H9 (cell line): ENCODE data around the gene SLC22A31. TPM values are rescaled to one million over a fixed set of nuclear protein-coding genes. Genes with fewer than 3 reads are reported as not detected.

Experiments
- DNase-seq: peaks from one replicate; pipeline ENCODE4 v3.0.0-alpha.2; 2017
- H2AFZ ChIP-seq: one replicate; pipeline ENCODE4 v1.6.1; 2013; ENCODE audit warnings: mild to moderate bottlenecking, low read length, control low read depth, moderate library complexity
- H2AK5ac ChIP-seq: 2 replicates; pipeline ENCODE4 v1.6.1; 2013; ENCODE audit warnings: low read length, control low read depth, mixed read lengths; ENCODE audit not compliant: insufficient read length
- H2BK120ac ChIP-seq: one replicate; pipeline ENCODE4 v1.6.1; 2013; ENCODE audit warnings: low read depth, mild to moderate bottlenecking, low read length, control low read depth, inconsistent platforms; ENCODE audit not compliant: poor library complexity, severe bottlenecking
- H2BK12ac ChIP-seq: 2 replicates; pipeline ENCODE4 v1.6.1; 2013; ENCODE audit warnings: low read length, control low read depth, mixed read lengths, low read depth; ENCODE audit not compliant: insufficient read length
- H2BK15ac ChIP-seq: 2 replicates; pipeline ENCODE4 v1.6.1; 2013; ENCODE audit warnings: low read depth, low read length, control low read depth
- H2BK20ac ChIP-seq: one replicate; pipeline ENCODE4 v1.6.1; 2013; ENCODE audit warnings: low read depth, mild to moderate bottlenecking, low read length, control low read depth, inconsistent platforms; ENCODE audit not compliant: poor library complexity, severe bottlenecking
- H2BK5ac ChIP-seq: 2 replicates; pipeline ENCODE4 v1.6.1; 2013; ENCODE audit warnings: low read length, control low read depth, mixed read lengths; ENCODE audit not compliant: insufficient read length
- H3K14ac ChIP-seq: 2 replicates; pipeline ENCODE4 v1.6.1; 2013; ENCODE audit warnings: low read length, control low read depth; ENCODE audit not compliant: insufficient read depth
- H3K18ac ChIP-seq: 2 replicates; pipeline ENCODE4 v1.6.1; 2013; ENCODE audit warnings: low read depth, mild to moderate bottlenecking, mixed read lengths, low read length, control low read depth; ENCODE audit not compliant: insufficient read length
- H3K23ac ChIP-seq: 2 replicates; pipeline ENCODE4 v1.6.1; 2013; ENCODE audit warnings: low read length, control low read depth, mixed read lengths, low read depth; ENCODE audit not compliant: insufficient read length
- H3K23me2 ChIP-seq: 2 replicates; pipeline ENCODE4 v1.6.1; 2013; ENCODE audit warnings: low read depth, mild to moderate bottlenecking, mixed read lengths, low read length, control low read depth; ENCODE audit not compliant: insufficient read length, poor library complexity, severe bottlenecking
- H3K27ac ChIP-seq: 2 replicates; pipeline ENCODE4 v1.5.1; 2013; ENCODE audit warnings: low read length, control low read depth, mixed read lengths, low read depth; ENCODE audit not compliant: insufficient read length
- H3K27me3 ChIP-seq: 2 replicates; pipeline ENCODE4 v1.6.1; 2013; ENCODE audit warnings: low read length, control low read depth, inconsistent platforms; ENCODE audit not compliant: insufficient read depth
- H3K4ac ChIP-seq: 2 replicates; pipeline ENCODE4 v1.6.1; 2013; ENCODE audit warnings: low read depth, mild to moderate bottlenecking, control low read depth, inconsistent platforms, low read length, moderate library complexity
- H3K4me1 ChIP-seq: 2 replicates; pipeline ENCODE4 v1.6.1; 2013; ENCODE audit warnings: low read length, control low read depth, inconsistent platforms; ENCODE audit not compliant: insufficient read depth
- H3K4me2 ChIP-seq: 2 replicates; pipeline ENCODE4 v1.6.1; 2013; ENCODE audit warnings: low read length, control low read depth, mixed read lengths; ENCODE audit not compliant: insufficient read length, insufficient read depth
- H3K56ac ChIP-seq: 2 replicates; pipeline ENCODE4 v1.6.1; 2013; ENCODE audit warnings: low read depth, mild to moderate bottlenecking, mixed read lengths, low read length, control low read depth; ENCODE audit not compliant: insufficient read length
- H3K79me1 ChIP-seq: 2 replicates; pipeline ENCODE4 v1.6.1; 2013; ENCODE audit warnings: low read depth, mild to moderate bottlenecking, moderate library complexity, low read length, control low read depth, inconsistent platforms; ENCODE audit not compliant: insufficient read depth, poor library complexity, severe bottlenecking
- H3K79me2 ChIP-seq: 2 replicates; pipeline ENCODE4 v1.6.1; 2013; ENCODE audit warnings: low read length, control low read depth, inconsistent platforms; ENCODE audit not compliant: insufficient read depth
- H3K9ac ChIP-seq: 2 replicates; pipeline ENCODE4 v1.6.1; 2013; ENCODE audit warnings: low read length, control low read depth, mixed read lengths; ENCODE audit not compliant: insufficient read length; ENCODE audit errors: extremely low read depth
- H3K9me3 ChIP-seq: one replicate; pipeline ENCODE4 v1.6.1; 2013; ENCODE audit warnings: low read depth, low read length, inconsistent platforms; ENCODE audit not compliant: control insufficient read depth
- H3T11ph ChIP-seq: one replicate; pipeline ENCODE4 v1.6.1; 2013; ENCODE audit warnings: mild to moderate bottlenecking, low read length, control low read depth, inconsistent platforms
- H4K20me1 ChIP-seq: one replicate; pipeline ENCODE4 v1.6.1; 2013; ENCODE audit not compliant: control insufficient read depth, insufficient read length, insufficient read depth
- H4K5ac ChIP-seq: 2 replicates; pipeline ENCODE4 v1.6.1; 2013; ENCODE audit warnings: low read depth, mild to moderate bottlenecking, mixed read lengths, low read length, control low read depth; ENCODE audit not compliant: insufficient read length
- H4K8ac ChIP-seq: replicated peaks from 2 replicates; pipeline ENCODE4 v1.6.1; 2013; ENCODE audit warnings: low read length, control low read depth, mixed read lengths, low read depth; ENCODE audit not compliant: insufficient read length
- H4K91ac ChIP-seq: 2 replicates; pipeline ENCODE4 v1.6.1; 2013; ENCODE audit warnings: low read depth, mild to moderate bottlenecking, moderate library complexity, mixed read lengths, low read length, control low read depth; ENCODE audit not compliant: insufficient read length
- H3K27ac Mint-ChIP-seq, 3 experiments: 2 replicates in 2 of 3; 3 replicates in 1 of 3; pipeline ENCODE4 v1.8.0; 2020 to 2021; ENCODE audit warnings: mixed read lengths in 3 of 3, mild to moderate bottlenecking in 1 of 3, moderate library complexity in 1 of 3
- H3K27me3 Mint-ChIP-seq: 2 replicates; pipeline ENCODE4 v1.8.0; 2021; ENCODE audit warnings: low read depth, mild to moderate bottlenecking, moderate library complexity, mixed read lengths
- H3K36me3 Mint-ChIP-seq, 3 experiments: 2 replicates in 2 of 3; 3 replicates in 1 of 3; pipeline ENCODE4 v1.8.0; 2020 to 2021; ENCODE audit warnings: low read depth in 3 of 3, mixed read lengths in 3 of 3; ENCODE audit not compliant: insufficient read depth in 1 of 3
- H3K4me1 Mint-ChIP-seq, 2 experiments: 2 replicates each; pipeline ENCODE4 v1.8.0; 2020; ENCODE audit warnings: mixed read lengths in 2 of 2
- H3K4me3 Mint-ChIP-seq, 2 experiments: 2 replicates in 1 of 2; 3 replicates in 1 of 2; pipeline ENCODE4 v1.8.0; 2020 to 2021; ENCODE audit warnings: mild to moderate bottlenecking in 2 of 2, mixed read lengths in 2 of 2, moderate library complexity in 1 of 2
- H3K9me3 Mint-ChIP-seq, 2 experiments: 2 replicates in 1 of 2; 3 replicates in 1 of 2; pipeline ENCODE4 v1.8.0; 2020; ENCODE audit warnings: mild to moderate bottlenecking in 2 of 2, mixed read lengths in 2 of 2, moderate library complexity in 1 of 2
- WGBS: extraction: QIAGEN DNeasy Blood & Tissue Kit; methylation state at CpG from one replicate; pipeline ENCODE4 v1.1.7; 2013; ENCODE audit warnings: missing lambda C conversion rate, low lambda C conversion rate, mixed read lengths; ENCODE audit not compliant: insufficient read length; ENCODE audit errors: extremely low coverage; 5-methylcytosine and 5-hydroxymethylcytosine counted together
- total RNA-seq: library from RNA; stranded (reverse); gene quantifications from 2 replicates; pipeline ENCODE4 v1.2.1, GENCODE V29; 2021
- TF ChIP-seq, protein P1 (sequence below): fragments of 200-600 bp; sonication (generic); conservative IDR thresholded peaks from 3 replicates; pipeline ENCODE4 v1.8.0; 2021; ENCODE audit warnings: antibody characterized with exemption, mild to moderate bottlenecking

Gene SLC22A31
- total RNA-seq, 1 experiment from 2014 or later, result 7.7 TPM

DNA sequence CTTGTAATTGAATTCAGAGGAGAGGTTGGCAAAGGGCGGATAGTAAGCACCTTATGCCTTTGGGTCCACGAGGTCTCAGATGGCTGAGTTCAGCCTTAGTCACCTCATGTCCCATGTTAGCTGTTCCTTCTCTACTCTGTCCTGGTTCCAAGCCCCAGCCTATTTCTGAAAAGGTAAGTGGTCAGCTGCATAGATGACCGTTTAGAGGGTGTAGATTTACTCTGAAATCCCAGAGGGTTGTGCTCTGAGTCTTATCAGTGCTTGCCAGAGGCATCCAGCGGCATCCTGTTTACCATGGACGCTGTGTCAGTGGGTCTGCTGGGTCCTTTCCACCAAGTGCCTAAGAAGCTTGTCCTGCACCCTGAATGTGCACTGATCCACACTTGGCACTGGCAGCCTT, 19.0 kb upstream of the SLC22A31 start:
- no peaks in the 10 kb centered on the region for H3K27me3 ChIP-seq
- no peak overlapping the region for H3K4ac ChIP-seq
- H2BK5ac ChIP-seq, result no peak overlapping the region
- no peak overlapping the region for H3K56ac ChIP-seq
- no peak overlapping the region for H3K23ac ChIP-seq
- no peak overlapping the region for H3K9ac ChIP-seq
- H3K9me3 ChIP-seq, result no peaks in the 10 kb centered on the region
- no peak overlapping the region for H2BK12ac ChIP-seq
- no peak for DNase-seq
- no peaks in the 10 kb centered on the region for H3K79me2 ChIP-seq
- no peak overlapping the region for H2BK120ac ChIP-seq
- H2BK20ac ChIP-seq, result no peak overlapping the region
- no peak overlapping the region for H3K27ac Mint-ChIP-seq
- no peaks in the 10 kb centered on the region for H3K79me1 ChIP-seq
- WGBS, result no CpG with 5 or more reads among the region's 5 CpGs
- H3K4me1 ChIP-seq, result no peaks in the 10 kb centered on the region
- H3T11ph ChIP-seq, result no peak overlapping the region
- H4K91ac ChIP-seq, result no peak overlapping the region
- TF ChIP-seq, protein P1, sequence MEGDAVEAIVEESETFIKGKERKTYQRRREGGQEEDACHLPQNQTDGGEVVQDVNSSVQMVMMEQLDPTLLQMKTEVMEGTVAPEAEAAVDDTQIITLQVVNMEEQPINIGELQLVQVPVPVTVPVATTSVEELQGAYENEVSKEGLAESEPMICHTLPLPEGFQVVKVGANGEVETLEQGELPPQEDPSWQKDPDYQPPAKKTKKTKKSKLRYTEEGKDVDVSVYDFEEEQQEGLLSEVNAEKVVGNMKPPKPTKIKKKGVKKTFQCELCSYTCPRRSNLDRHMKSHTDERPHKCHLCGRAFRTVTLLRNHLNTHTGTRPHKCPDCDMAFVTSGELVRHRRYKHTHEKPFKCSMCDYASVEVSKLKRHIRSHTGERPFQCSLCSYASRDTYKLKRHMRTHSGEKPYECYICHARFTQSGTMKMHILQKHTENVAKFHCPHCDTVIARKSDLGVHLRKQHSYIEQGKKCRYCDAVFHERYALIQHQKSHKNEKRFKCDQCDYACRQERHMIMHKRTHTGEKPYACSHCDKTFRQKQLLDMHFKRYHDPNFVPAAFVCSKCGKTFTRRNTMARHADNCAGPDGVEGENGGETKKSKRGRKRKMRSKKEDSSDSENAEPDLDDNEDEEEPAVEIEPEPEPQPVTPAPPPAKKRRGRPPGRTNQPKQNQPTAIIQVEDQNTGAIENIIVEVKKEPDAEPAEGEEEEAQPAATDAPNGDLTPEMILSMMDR, result no peak
- H3K18ac ChIP-seq, result no peak overlapping the region
- H2AK5ac ChIP-seq, result no peak overlapping the region
- H3K14ac ChIP-seq, result no peak overlapping the region
- H3K27ac ChIP-seq, result no peak overlapping the region
- peaks cover 2% of the 10 kb centered on the region; the same call in 1 of the 2 replicates for H3K27me3 Mint-ChIP-seq
- H3K4me1 Mint-ChIP-seq, result peaks cover 7 to 12% of the 10 kb centered on the region in 2 experiments
- no peak overlapping the region for H2AFZ ChIP-seq
- H4K8ac ChIP-seq, result no peak overlapping the region
- no peaks in the 10 kb centered on the region for H3K9me3 Mint-ChIP-seq
- no peak overlapping the region for H4K5ac ChIP-seq
- peaks cover 3% of the 10 kb centered on the region for H3K23me2 ChIP-seq
- no peak overlapping the region for H2BK15ac ChIP-seq
- H3K4me2 ChIP-seq, result no peak overlapping the region
- H4K20me1 ChIP-seq, result no peaks in the 10 kb centered on the region
- H3K4me3 Mint-ChIP-seq, result peak overlapping the region; percentile 39 to 85; a peak in 4 of 5 replicates
- peaks cover 13 to 26% (median 21%) of the 10 kb centered on the region in 3 experiments; a peak in 6 of 7 replicates for H3K36me3 Mint-ChIP-seq
